Heart right ventricle (tissue), 16 donors: Measurements from ENCODE around the gene ULK4. TPM values are rescaled to one million over a fixed set of nuclear protein-coding genes. Genes with fewer than 3 reads are reported as not detected.
"Not testable (repeated sequence)": the region's sequence is repeated elsewhere in the genome, so short reads cannot be mapped to it uniquely, and the experiment has no call there.

Source experiments
- ATAC-seq, 8 donors: fragments of 200-7000 bp; cut with Tn5 transposase; one replicate each; pipeline ENCODE4 v1.9.1; 2020; ENCODE audit warnings: mild to moderate bottlenecking in 8 of 8, moderate library complexity in 8 of 8, moderate number of reproducible peaks in 1 of 8
- DNase-seq, 2 donors: peaks; one replicate each; pipeline ENCODE4 v3.0.0-alpha.2; 2020
- H3K27ac ChIP-seq, 10 donors: fragments of 200-600 bp; sonication (generic) in 2 of 10; one replicate each; pipeline versions ENCODE4 v1.5.0 to v1.8.0; 2020 to 2022; ENCODE audit warnings: mild to moderate bottlenecking in 3 of 10
- H3K27me3 ChIP-seq, 7 donors: fragments of 200-600 bp; one replicate each; pipeline ENCODE4 v1.8.0; 2021 to 2022; ENCODE audit warnings: mild to moderate bottlenecking in 2 of 7
- H3K36me3 ChIP-seq, 9 donors: fragments of 200-600 bp; sonication (generic) in 1 of 9; one replicate each; pipeline versions ENCODE4 v1.5.0 to v1.8.0; 2020 to 2022; ENCODE audit warnings: mild to moderate bottlenecking in 2 of 9
- H3K4me1 ChIP-seq, 9 donors: fragments of 200-600 bp; sonication (generic) in 1 of 9; one replicate each; pipeline versions ENCODE4 v1.5.0 to v1.8.0; 2020 to 2022; ENCODE audit warnings: mild to moderate bottlenecking in 4 of 9
- H3K4me3 ChIP-seq, 10 donors: fragments of 200-600 bp; sonication (generic) in 2 of 10; one replicate each; pipeline versions ENCODE4 v1.5.0 to v1.8.0; 2020 to 2022; ENCODE audit warnings: mild to moderate bottlenecking in 7 of 10, moderate library complexity in 2 of 10
- H3K9me3 ChIP-seq, 11 donors: fragments of 200-600 bp in 10 of 11; sonication (generic) in 2 of 11; one replicate each; pipeline versions ENCODE4 v1.5.0 to v1.8.0; 2013 to 2022; ENCODE audit warnings: mild to moderate bottlenecking in 2 of 11, control low read depth in 1 of 11, moderate library complexity in 1 of 11
- CTCF ChIP-seq, 9 donors: fragments of 200-600 bp; sonication (generic) in 2 of 9; IDR thresholded peaks; one replicate each; pipeline versions ENCODE4 v1.5.0 to v1.8.0; 2021 to 2022; ENCODE audit warnings: antibody characterized with exemption in 9 of 9, mild to moderate bottlenecking in 5 of 9, moderate library complexity in 1 of 9
- WGBS, 2 donors: extraction: QIAGEN DNeasy Blood & Tissue Kit; methylation state at CpG; one replicate each; pipeline ENCODE4 v1.1.7; 2013; ENCODE audit warnings: inconsistent platforms in 1 of 2; 5-methylcytosine and 5-hydroxymethylcytosine counted together
- intact Hi-C, 10 donors: fragments of 100-400 bp; cut with DNase I; formaldehyde crosslinking; loops; one replicate each; pipeline versions ENCODE4 v1.11.1 to v1.14.2; 2022
- polyA plus RNA-seq, 2 donors: library from polyadenylated mRNA; stranded (reverse); fragments of 200-250 nt; gene quantifications; one replicate each; pipeline ENCODE4 v1.2.3, GENCODE V29; 2013
- total RNA-seq, 10 donors: library from RNA; stranded (reverse); fragmentation: NEBNext Ultra II Directional in 3 of 10; extraction: Animal tissue kit (Norgen Biotek cat#: 25700) in 3 of 10; gene quantifications; one replicate each; pipeline versions ENCODE4 v1.2.1 to v1.2.4, GENCODE V29; 2021 to 2023
- donor health status: Arrhythmogenic right ventricular cardiomyopathy.
- donor health status: ischemic (EF 13 %, LVEDD 7.1; RV severe dilation, severe dysfunction).
- donor health status: healthy with polysubstance abuse.
- donor health status: DM: no; HTN: yes; CAD: no.
- donor health status: DM: no; HTN: no; CAD: no.
- donor health status: ischemic (EF 25% LVEDD 6.9; RV normal size, moderate dysfunction).
- donor health status: ischemic (EF 25% LVEDD 5.7; RV mildly dilated, moderate dysfunction).
- donor health status: healthy.
- donor health status: DM: yes; HTN: yes; CAD: no.
- donor health status: Ischemic cardiomyopathy.
- donor health status: ischemic (EF 35%, LVEDD 5.7; RV mildly dilated, moderate dysfunction).
- donor health status: nonischemic (EF 11% LVEDD 7.7; RV severe dilation, severe dysfunction).
- donor health status: DM: yes; HTN: yes; CAD: no.
- donor health status: PGD.
- donor health status: ischemic (EF 29% LVEDD 5.4; RV normal size, mild dysfunction).
- donor health status: nonischemic (EF 23%, LVEDD 6.1; RV moderate dilation, normal function).

Gene ULK4
- total and polyA plus RNA-seq, 12 donors: 1.4 to 11.4 (median 2.6) TPM

- H3K27ac ChIP-seq: no peak overlapping the region
- ATAC-seq (no peak), DNase-seq (no peak)
- TF ChIP-seq CTCF (IDR thresholded peaks at IDR 0.05): no peak
- no peaks in the 10 kb centered on the region for H3K4me1 ChIP-seq
- peaks cover 0 to 2% (median 0%) of the 10 kb centered on the region in 11 donors for H3K9me3 ChIP-seq
- intact Hi-C loops: no loop called here
- no peaks in the 10 kb centered on the region for H3K27me3 ChIP-seq
- H3K4me3 ChIP-seq: no peak overlapping the region
- 67 to 84% methylated on average over 4 of the region's 4 CpGs for WGBS, 2 donors
- H3K36me3 ChIP-seq: no peaks in the 10 kb centered on the region
Observed at GRCh38 chr3:41448396-41448795, 513.5 kb downstream of the ULK4 start.

- Histone ChIP-seq H3K4me1 (no peaks in the 10 kb centered on the region), H3K27me3 (no peaks in the 10 kb centered on the region), H3K4me3 (no peak overlapping the region), H3K36me3 (no peaks in the 10 kb centered on the region), H3K9me3 (no peaks in the 10 kb centered on the region), H3K27ac (no peak overlapping the region)
- no peak for TF ChIP-seq CTCF (IDR thresholded peaks at IDR 0.05)
- 97% methylated on average over 4 of the region's 4 CpGs for WGBS, 2 donors
- ATAC-seq: no peak
- intact Hi-C loops: no loop called here
- DNase-seq: no peak
Observed at GRCh38 chr3:41447701-41448100, 514.2 kb downstream of the ULK4 start.

GRCh38 chr3:41446316-41446715 lies 515.6 kb downstream of the ULK4 start:
- H3K27me3 ChIP-seq, intact Hi-C loops, H3K36me3 ChIP-seq, H3K4me3 ChIP-seq, ATAC-seq, H3K27ac ChIP-seq, H3K4me1 ChIP-seq, H3K9me3 ChIP-seq, DNase-seq: not testable (repeated sequence)
- WGBS, 2 donors: 95 to 100% methylated on average over 2 to 3 of the region's 3 CpGs

- no peaks in the 10 kb centered on the region for H3K36me3 ChIP-seq
- no peak overlapping the region for H3K4me3 ChIP-seq
- H3K4me1 ChIP-seq: no peaks in the 10 kb centered on the region
- H3K27me3 ChIP-seq: no peaks in the 10 kb centered on the region
- H3K9me3 ChIP-seq: peaks cover 0 to 19% (median 0%) of the 10 kb centered on the region in 11 donors
- ATAC-seq (no peak), DNase-seq (no peak)
- intact Hi-C loops: no loop called here
- 94% methylated on average over 4 of the region's 4 CpGs for WGBS, 2 donors
- no peak overlapping the region for H3K27ac ChIP-seq
- TF ChIP-seq CTCF (IDR thresholded peaks at IDR 0.05): no peak
Observed at GRCh38 chr3:41441568-41441967, 520.3 kb downstream of the ULK4 start.

- no peaks in the 10 kb centered on the region for H3K36me3 ChIP-seq
- no peak for TF ChIP-seq CTCF (IDR thresholded peaks at IDR 0.05)
- H3K4me1 ChIP-seq: no peaks in the 10 kb centered on the region
- DNase-seq (no peak), ATAC-seq (no peak)
- peaks cover 0 to 19% (median 0%) of the 10 kb centered on the region in 11 donors for H3K9me3 ChIP-seq
- no peaks in the 10 kb centered on the region for H3K27me3 ChIP-seq
- WGBS, 2 donors: 93% methylated on average over 2 of the region's 2 CpGs
- no peak overlapping the region for H3K27ac ChIP-seq
- H3K4me3 ChIP-seq: no peak overlapping the region
- intact Hi-C loops: no loop called here
Observed at GRCh38 chr3:41441139-41441538, 520.8 kb downstream of the ULK4 start.
